Activated naive CD8-positive, alpha-beta T cell treated with anti-CD3 and anti-CD28 coated beads, Interleukin-2, amount 50 U/mL, for 24 hours (primary cell): ENCODE results near the gene BPIFB4.
"Not testable (repeated sequence)": the region's sequence is repeated elsewhere in the genome, so short reads cannot be mapped to it uniquely, and the experiment has no call there.

ENCODE experiments used
- ATAC-seq: fragments of 150-1000 bp; cut with Tn5 transposase; one replicate; pipeline ENCODE4 v1.10.0; 2021
- DNase-seq: peaks from one replicate; pipeline ENCODE4 v3.0.0; 2021
- H3K27ac Mint-ChIP-seq: one replicate; pipeline ENCODE4 v1.8.0; 2021; ENCODE audit warnings: mild to moderate bottlenecking, mixed read lengths
- H3K27me3 Mint-ChIP-seq: one replicate; pipeline ENCODE4 v1.8.0; 2021; ENCODE audit warnings: mixed read lengths
- H3K36me3 Mint-ChIP-seq: one replicate; pipeline ENCODE4 v1.8.0; 2021; ENCODE audit warnings: low read depth, mixed read lengths
- H3K4me1 Mint-ChIP-seq: one replicate; pipeline ENCODE4 v1.8.0; 2021; ENCODE audit warnings: mixed read lengths
- H3K4me3 Mint-ChIP-seq: one replicate; pipeline ENCODE4 v1.8.0; 2021; ENCODE audit warnings: mild to moderate bottlenecking, moderate library complexity, mixed read lengths
- H3K9me3 Mint-ChIP-seq: one replicate; pipeline ENCODE4 v1.8.0; 2021; ENCODE audit warnings: mixed read lengths

The BPIFB4 gene

DNA sequence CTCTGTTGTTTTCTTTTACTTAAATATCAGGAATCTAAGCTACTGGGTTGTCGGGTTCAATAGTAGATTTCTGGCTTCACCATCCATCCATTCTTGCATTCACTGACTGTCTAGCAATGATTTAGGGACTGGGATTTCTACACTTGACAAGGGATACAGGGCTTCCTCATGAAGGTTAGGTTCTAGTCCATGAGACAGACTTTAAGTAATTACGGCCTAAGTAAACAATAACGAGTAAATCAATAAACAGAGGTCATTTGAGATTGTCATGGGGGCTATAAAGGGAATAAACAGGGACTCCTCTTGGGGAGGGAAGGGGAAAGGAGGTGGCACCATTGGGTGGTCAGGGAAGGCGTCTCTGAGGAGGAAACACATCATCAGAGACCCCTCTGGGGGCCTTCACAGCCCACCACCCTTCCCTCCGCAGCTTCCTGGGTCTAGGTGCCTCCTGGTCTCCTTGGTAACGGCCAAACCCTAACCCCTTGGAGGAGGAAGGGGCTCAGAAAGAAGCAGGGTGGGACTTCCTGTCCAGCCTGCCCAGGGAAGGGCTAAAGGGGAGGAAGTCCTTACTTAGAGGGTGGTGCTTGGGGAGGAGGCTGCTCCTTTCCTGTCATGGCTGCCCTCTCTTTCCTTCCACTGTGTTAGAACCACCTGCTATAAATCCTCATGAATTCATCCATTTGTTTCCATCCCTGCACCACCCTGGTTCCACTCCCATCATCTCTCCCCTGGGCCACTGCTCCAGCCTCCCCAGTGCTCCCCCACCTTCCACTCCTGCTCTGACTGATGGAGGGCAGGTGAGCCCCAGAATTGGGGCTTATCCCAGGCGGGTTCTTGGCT is 33.3 kb downstream of the BPIFB4 start:
- H3K4me1 Mint-ChIP-seq: no peaks in the 10 kb centered on the region
- H3K9me3 Mint-ChIP-seq: no peaks in the 10 kb centered on the region
- H3K36me3 Mint-ChIP-seq: no peaks in the 10 kb centered on the region
- DNase-seq (no peak), ATAC-seq (no peak)
- peaks cover 1% of the 10 kb centered on the region for H3K27me3 Mint-ChIP-seq
- H3K27ac Mint-ChIP-seq: no peak overlapping the region
- H3K4me3 Mint-ChIP-seq: no peak overlapping the region

GRCh38 chr20:33113387-33113908 is 34.0 kb downstream of the BPIFB4 start:
- Mint-ChIP-seq H3K4me1 (no peaks in the 10 kb centered on the region), H3K36me3 (no peaks in the 10 kb centered on the region), H3K4me3 (no peak overlapping the region), H3K27me3 (peaks cover 2% of the 10 kb centered on the region), H3K9me3 (no peaks in the 10 kb centered on the region), H3K27ac (no peak overlapping the region)
- ATAC-seq: no peak
- no peak for DNase-seq

GRCh38 chr20:33115501-33115900 is 36.1 kb downstream of the BPIFB4 start:
- H3K27ac Mint-ChIP-seq, H3K36me3 Mint-ChIP-seq, H3K27me3 Mint-ChIP-seq, H3K9me3 Mint-ChIP-seq, H3K4me3 Mint-ChIP-seq, ATAC-seq, DNase-seq: not testable (repeated sequence)
- H3K4me1 Mint-ChIP-seq: peaks cover 15% of the 10 kb centered on the region

- peak; percentile 84 for ATAC-seq
- DNase-seq: no peak
- H3K36me3 Mint-ChIP-seq: no peaks in the 10 kb centered on the region
- H3K27me3 Mint-ChIP-seq: peaks cover 2% of the 10 kb centered on the region
- H3K27ac Mint-ChIP-seq: no peak overlapping the region
- H3K9me3 Mint-ChIP-seq: peaks cover 5% of the 10 kb centered on the region
- H3K4me1 Mint-ChIP-seq: peaks cover 16% of the 10 kb centered on the region
- H3K4me3 Mint-ChIP-seq: no peak overlapping the region
These were observed 40.6 kb downstream of the BPIFB4 start for GRCh38 chr20:33119725-33120720.

DNA sequence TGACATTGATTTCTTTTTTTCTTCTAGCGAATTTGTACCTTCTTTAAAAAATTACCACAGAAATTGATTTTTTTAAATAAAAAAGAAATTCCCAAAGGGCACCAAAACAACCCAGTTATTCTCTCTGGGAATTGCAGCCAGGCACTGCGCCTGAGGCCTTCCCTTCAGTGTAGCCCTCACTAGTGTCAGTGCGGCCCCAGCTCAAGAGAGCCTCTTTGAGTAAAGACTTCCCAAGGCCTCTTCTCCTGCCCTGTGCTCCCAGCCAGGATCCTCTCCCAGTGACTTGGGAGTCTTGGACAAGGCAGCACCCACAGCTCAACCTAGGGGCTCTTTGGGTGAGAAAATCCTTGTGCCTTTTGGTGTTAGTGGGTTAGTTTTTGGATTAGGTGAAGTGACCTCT is 41.5 kb downstream of the BPIFB4 start:
- ATAC-seq (no peak), DNase-seq (no peak)
- peaks cover 16% of the 10 kb centered on the region for H3K4me1 Mint-ChIP-seq
- no peak overlapping the region for H3K27ac Mint-ChIP-seq
- H3K36me3 Mint-ChIP-seq: no peaks in the 10 kb centered on the region
- peaks cover 4% of the 10 kb centered on the region for H3K27me3 Mint-ChIP-seq
- no peak overlapping the region for H3K4me3 Mint-ChIP-seq
- peaks cover 5% of the 10 kb centered on the region for H3K9me3 Mint-ChIP-seq

- not testable (repeated sequence) for DNase-seq, H3K27me3 Mint-ChIP-seq, H3K4me3 Mint-ChIP-seq, H3K9me3 Mint-ChIP-seq, ATAC-seq, H3K27ac Mint-ChIP-seq, H3K36me3 Mint-ChIP-seq
- peaks cover 16% of the 10 kb centered on the region for H3K4me1 Mint-ChIP-seq
These were observed 42.9 kb downstream of the BPIFB4 start for GRCh38 chr20:33122297-33122696.

- H3K27me3 Mint-ChIP-seq: peaks cover 3% of the 10 kb centered on the region
- peaks cover 5% of the 10 kb centered on the region for H3K9me3 Mint-ChIP-seq
- peaks cover 13% of the 10 kb centered on the region for H3K4me1 Mint-ChIP-seq
- no peak for DNase-seq
- no peak for ATAC-seq
- no peak overlapping the region for H3K27ac Mint-ChIP-seq
- no peak overlapping the region for H3K4me3 Mint-ChIP-seq
- H3K36me3 Mint-ChIP-seq: no peaks in the 10 kb centered on the region
These were observed 44.8 kb downstream of the BPIFB4 start for GRCh38 chr20:33124261-33124660.

DNA sequence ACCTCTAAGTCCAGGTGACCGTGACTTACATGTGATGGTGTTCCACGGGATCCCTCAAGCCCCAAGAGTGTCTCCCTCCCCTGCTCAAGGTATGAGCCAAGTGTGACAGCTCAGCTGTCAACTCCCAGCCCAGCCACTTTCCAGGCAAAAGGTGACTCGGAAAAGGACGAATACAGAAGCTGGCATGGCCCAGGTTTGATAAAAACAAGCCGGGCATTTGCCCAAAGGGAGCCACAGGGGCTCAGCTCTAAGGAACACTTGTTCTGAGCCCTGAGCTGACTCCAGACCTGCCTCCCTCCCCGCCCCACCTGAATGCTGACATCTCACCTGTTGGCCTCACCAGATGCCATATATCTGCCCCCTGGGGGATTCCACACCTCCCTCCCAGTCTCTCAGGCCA is 45.6 kb downstream of the BPIFB4 start:
- Mint-ChIP-seq H3K9me3 (peaks cover 5% of the 10 kb centered on the region), H3K4me1 (peaks cover 6% of the 10 kb centered on the region), H3K27me3 (peaks cover 3% of the 10 kb centered on the region), H3K36me3 (no peaks in the 10 kb centered on the region), H3K4me3 (no peak overlapping the region), H3K27ac (no peak overlapping the region)
- DNase-seq: no peak
- ATAC-seq: no peak

DNA sequence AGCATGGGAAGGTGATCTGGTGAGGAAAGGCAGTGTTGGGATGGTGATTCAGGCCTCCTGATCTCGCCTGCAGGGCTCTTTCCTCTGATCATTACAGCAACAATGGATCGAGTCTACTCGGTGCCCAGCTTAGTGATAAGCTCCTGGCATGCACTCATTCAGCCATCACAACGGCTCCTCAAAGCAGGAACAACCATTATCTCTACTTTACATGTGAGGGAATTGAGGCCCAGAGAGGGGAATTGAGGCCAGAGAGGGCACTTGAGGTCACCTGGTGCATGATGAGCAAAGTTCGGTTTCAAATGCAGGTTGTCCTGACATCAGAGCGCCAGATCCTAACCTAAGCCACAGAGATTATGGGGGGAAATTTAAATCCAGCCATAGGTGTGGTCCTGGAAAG is 46.5 kb downstream of the BPIFB4 start:
- Mint-ChIP-seq H3K4me1 (no peaks in the 10 kb centered on the region), H3K4me3 (no peak overlapping the region), H3K27ac (no peak overlapping the region), H3K36me3 (no peaks in the 10 kb centered on the region), H3K9me3 (no peaks in the 10 kb centered on the region), H3K27me3 (peaks cover 3% of the 10 kb centered on the region)
- ATAC-seq: no peak
- no peak for DNase-seq

DNA sequence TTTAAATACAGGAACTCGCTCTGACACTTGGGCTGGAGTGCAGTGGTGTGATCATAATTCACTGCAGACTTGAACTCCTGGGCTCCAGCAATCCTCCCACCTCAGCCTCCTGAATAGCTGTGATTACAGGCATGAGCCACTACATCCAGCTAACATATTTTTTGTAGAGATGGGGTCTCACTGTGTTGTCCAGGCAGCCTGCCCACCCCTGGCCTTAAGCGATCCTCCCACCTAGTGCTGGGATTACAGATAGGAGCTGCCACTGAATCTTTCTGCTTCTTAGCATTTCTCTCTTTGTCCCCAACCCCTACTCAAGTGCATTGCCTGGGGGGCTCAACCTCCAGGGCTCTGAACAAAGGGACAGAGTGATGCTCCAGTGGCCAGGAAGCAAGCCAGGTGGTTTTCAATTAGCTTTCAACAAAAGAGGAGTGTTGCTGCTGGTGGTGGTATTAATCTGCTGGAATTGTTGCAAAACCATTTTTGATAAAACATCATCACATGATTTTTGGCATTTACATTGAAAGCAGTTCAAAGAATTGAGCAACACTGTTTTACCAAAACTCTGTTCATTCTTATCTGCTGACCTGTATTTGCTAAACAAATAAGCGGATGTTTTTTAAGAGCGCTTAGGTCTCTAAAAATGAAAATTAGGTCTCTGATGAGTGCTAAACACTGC is 48.1 kb downstream of the BPIFB4 start:
- H3K27ac Mint-ChIP-seq: no peak overlapping the region
- no peaks in the 10 kb centered on the region for H3K36me3 Mint-ChIP-seq
- peaks cover 3% of the 10 kb centered on the region for H3K27me3 Mint-ChIP-seq
- ATAC-seq (no peak), DNase-seq (no peak)
- no peaks in the 10 kb centered on the region for H3K4me1 Mint-ChIP-seq
- no peaks in the 10 kb centered on the region for H3K9me3 Mint-ChIP-seq
- no peak overlapping the region for H3K4me3 Mint-ChIP-seq

GRCh38 chr20:33130568-33131061 is 51.2 kb downstream of the BPIFB4 start:
- H3K4me3 Mint-ChIP-seq: no peak overlapping the region
- H3K4me1 Mint-ChIP-seq: no peaks in the 10 kb centered on the region
- no peaks in the 10 kb centered on the region for H3K9me3 Mint-ChIP-seq
- no peak overlapping the region for H3K27ac Mint-ChIP-seq
- no peaks in the 10 kb centered on the region for H3K27me3 Mint-ChIP-seq
- no peak for DNase-seq
- no peaks in the 10 kb centered on the region for H3K36me3 Mint-ChIP-seq
- no peak for ATAC-seq

DNA sequence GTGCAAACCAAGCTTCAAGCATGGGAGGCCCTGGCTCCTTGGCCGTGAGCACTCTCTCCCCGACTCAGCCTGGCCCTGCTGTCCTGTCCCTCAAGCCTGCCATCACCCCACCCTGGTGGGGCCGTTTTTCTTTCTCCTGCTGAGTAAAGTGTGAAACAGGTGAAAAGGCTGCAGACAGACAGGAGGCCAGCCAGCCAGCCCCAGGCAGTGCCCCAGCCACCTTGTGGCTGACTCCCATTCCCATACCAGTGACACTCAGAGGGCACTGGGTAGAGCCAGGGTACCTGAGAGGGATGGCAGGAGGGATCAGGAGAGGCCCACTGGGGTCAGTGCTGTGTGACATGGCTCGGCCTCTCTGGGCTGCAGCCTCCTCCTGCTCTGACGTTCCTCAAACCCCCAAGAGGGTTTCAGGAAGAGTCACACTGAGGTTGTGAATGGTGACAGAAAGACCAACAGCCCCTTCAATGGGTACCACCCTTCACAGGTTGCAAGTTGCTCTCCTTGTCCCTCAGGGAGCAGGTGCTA is 52.6 kb downstream of the BPIFB4 start:
- Mint-ChIP-seq H3K4me3 (no peak overlapping the region), H3K27me3 (no peaks in the 10 kb centered on the region), H3K9me3 (no peaks in the 10 kb centered on the region), H3K36me3 (no peaks in the 10 kb centered on the region), H3K27ac (no peak overlapping the region), H3K4me1 (no peaks in the 10 kb centered on the region)
- ATAC-seq (no peak), DNase-seq (no peak)

- DNase-seq (no peak), ATAC-seq (no peak)
- Mint-ChIP-seq H3K27me3 (no peaks in the 10 kb centered on the region), H3K27ac (no peak overlapping the region), H3K4me3 (no peak overlapping the region), H3K36me3 (no peaks in the 10 kb centered on the region), H3K4me1 (no peaks in the 10 kb centered on the region), H3K9me3 (no peaks in the 10 kb centered on the region)
These were observed 53.3 kb downstream of the BPIFB4 start for GRCh38 chr20:33132513-33133372.
